Smooth muscle cell (in vitro differentiated cells): ENCODE measurements around the gene PPBP. TPM values are rescaled to one million over a fixed set of nuclear protein-coding genes. Genes with fewer than 3 reads are reported as not detected.

Experiments
- DNase-seq: peaks from one replicate; lab custom pipeline; 2025; ENCODE audit not compliant: unreplicated experiment; lab: John Stamatoyannopoulos, UW
- H2AFZ ChIP-seq: fragments of 200-600 bp; sonication (generic); 2 replicates; pipeline ENCODE4 v1.6.0; 2016; ENCODE audit warnings: antibody characterized with exemption, low read depth, mild to moderate bottlenecking
- H3F3A ChIP-seq: fragments of 200-600 bp; sonication (generic); 2 replicates; pipeline ENCODE4 v1.6.0; 2017; ENCODE audit warnings: antibody characterized with exemption, low read depth
- H3K27ac ChIP-seq: fragments of 200-600 bp; sonication (generic); 2 replicates; pipeline ENCODE4 v1.5.1; 2016; ENCODE audit warnings: low read depth, mild to moderate bottlenecking
- H3K27me3 ChIP-seq: fragments of 200-600 bp; sonication (generic); 2 replicates; pipeline ENCODE4 v1.6.1; 2016; ENCODE audit warnings: low read depth, mild to moderate bottlenecking
- H3K36me3 ChIP-seq: fragments of 200-600 bp; sonication (generic); 2 replicates; pipeline ENCODE4 v1.5.1; 2016; ENCODE audit warnings: low read depth
- H3K4me1 ChIP-seq: fragments of 200-600 bp; sonication (generic); 2 replicates; pipeline ENCODE4 v1.5.1; 2016; ENCODE audit warnings: low read depth
- H3K4me2 ChIP-seq: fragments of 200-600 bp; sonication (generic); 2 replicates; pipeline ENCODE4 v1.6.0; 2016; ENCODE audit warnings: mild to moderate bottlenecking
- H3K4me3 ChIP-seq: fragments of 200-600 bp; sonication (generic); 2 replicates; pipeline ENCODE4 v1.5.1; 2016; ENCODE audit warnings: mild to moderate bottlenecking
- H3K79me2 ChIP-seq: fragments of 200-600 bp; sonication (generic); 2 replicates; pipeline ENCODE4 v1.6.0; 2016; ENCODE audit warnings: low read depth, mild to moderate bottlenecking
- H3K9ac ChIP-seq: fragments of 200-600 bp; sonication (generic); 2 replicates; pipeline ENCODE4 v1.6.0; 2016; ENCODE audit warnings: low read depth
- H3K9me3 ChIP-seq: fragments of 200-600 bp; sonication (generic); replicated peaks from 2 replicates; pipeline ENCODE4 v1.5.1; 2016; ENCODE audit warnings: low read depth
- H4K20me1 ChIP-seq: fragments of 200-600 bp; sonication (generic); 2 replicates; pipeline ENCODE4 v1.6.0; 2016; ENCODE audit warnings: low read depth
- WGBS: methylation state at CpG from one replicate; pipeline ENCODE4 v1.1.7; 2016; ENCODE audit warnings: low lambda C conversion rate; 5-methylcytosine and 5-hydroxymethylcytosine counted together
- polyA plus RNA-seq: library from polyadenylated mRNA; unstranded; fragments of >200 nt; fragmentation: Nextera tagmentation; extraction: Ambion mirVana; gene quantifications from 2 replicates; pipeline ENCODE4 v1.2.1, GENCODE V29; 2016
- total RNA-seq: library from RNA; depleted of rRNA; stranded (reverse); fragments of >200 nt; gene quantifications from 2 replicates; pipeline ENCODE4 v1.2.3, GENCODE V29; 2014
- TF ChIP-seq, protein P1 (sequence below): fragments of 200-600 bp; sonication (generic); IDR thresholded peaks from 2 replicates; pipeline ENCODE4 v1.5.1; 2017; ENCODE audit warnings: borderline replicate concordance, mild to moderate bottlenecking, antibody characterized with exemption; ENCODE audit not compliant: insufficient read depth, poor library complexity, severe bottlenecking

The PPBP gene
- total and polyA plus RNA-seq, 2 experiments from 2014 or later: not detected

DNA sequence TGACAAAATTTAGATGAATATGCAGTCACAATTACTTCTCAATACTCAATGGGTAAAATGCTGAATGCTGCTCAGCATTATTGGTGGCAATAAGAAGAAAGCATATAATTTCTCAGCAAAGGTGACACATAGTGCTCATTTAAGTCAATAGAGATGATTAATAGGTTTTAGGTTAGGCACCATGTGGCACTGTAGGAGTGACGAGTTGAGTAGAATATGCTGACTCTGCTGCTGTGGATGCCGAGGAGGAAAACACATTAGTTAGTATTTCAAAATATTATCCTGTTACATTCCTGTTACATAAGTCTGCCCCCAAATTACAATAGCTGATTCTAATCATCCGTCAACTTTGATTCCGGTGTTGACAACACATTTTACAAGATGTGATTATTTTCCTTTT, 24.1 kb upstream of the PPBP start:
- H3K9me3 ChIP-seq: no peaks in the 10 kb centered on the region
- TF ChIP-seq, protein P1, sequence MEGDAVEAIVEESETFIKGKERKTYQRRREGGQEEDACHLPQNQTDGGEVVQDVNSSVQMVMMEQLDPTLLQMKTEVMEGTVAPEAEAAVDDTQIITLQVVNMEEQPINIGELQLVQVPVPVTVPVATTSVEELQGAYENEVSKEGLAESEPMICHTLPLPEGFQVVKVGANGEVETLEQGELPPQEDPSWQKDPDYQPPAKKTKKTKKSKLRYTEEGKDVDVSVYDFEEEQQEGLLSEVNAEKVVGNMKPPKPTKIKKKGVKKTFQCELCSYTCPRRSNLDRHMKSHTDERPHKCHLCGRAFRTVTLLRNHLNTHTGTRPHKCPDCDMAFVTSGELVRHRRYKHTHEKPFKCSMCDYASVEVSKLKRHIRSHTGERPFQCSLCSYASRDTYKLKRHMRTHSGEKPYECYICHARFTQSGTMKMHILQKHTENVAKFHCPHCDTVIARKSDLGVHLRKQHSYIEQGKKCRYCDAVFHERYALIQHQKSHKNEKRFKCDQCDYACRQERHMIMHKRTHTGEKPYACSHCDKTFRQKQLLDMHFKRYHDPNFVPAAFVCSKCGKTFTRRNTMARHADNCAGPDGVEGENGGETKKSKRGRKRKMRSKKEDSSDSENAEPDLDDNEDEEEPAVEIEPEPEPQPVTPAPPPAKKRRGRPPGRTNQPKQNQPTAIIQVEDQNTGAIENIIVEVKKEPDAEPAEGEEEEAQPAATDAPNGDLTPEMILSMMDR: no peak
- H3K79me2 ChIP-seq: no peaks in the 10 kb centered on the region
- no peak overlapping the region for H2AFZ ChIP-seq
- no peaks in the 10 kb centered on the region for H4K20me1 ChIP-seq
- no peak for DNase-seq
- no peak overlapping the region for H3K4me3 ChIP-seq
- no peak overlapping the region for H3K27ac ChIP-seq
- H3K9ac ChIP-seq: no peak overlapping the region
- H3K36me3 ChIP-seq: no peaks in the 10 kb centered on the region
- 80% methylated on average over 4 of the region's 4 CpGs for WGBS
- no peaks in the 10 kb centered on the region for H3K27me3 ChIP-seq
- no peak overlapping the region for H3K4me2 ChIP-seq
- H3F3A ChIP-seq: no peaks in the 10 kb centered on the region
- H3K4me1 ChIP-seq: no peaks in the 10 kb centered on the region

DNA sequence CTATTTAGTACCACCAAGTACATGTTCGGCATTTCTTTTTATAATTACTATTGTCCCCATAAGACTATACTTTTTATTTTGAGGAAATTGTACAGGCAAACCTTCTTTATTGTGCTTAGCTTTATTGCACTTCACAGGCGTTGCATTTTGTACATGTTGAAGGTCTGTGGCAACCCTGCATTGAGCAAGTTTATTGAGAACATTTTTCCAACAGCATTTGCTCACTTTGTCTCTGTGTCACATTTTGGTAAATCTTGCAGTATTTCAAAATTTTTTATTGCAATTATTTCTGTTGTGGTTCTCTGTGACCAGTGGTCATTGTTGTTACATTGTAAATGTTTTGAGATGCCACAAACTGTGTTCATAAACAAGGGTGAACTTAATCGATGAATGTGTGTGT, 21.3 kb upstream of the PPBP start:
- WGBS: 93% methylated on average over 3 of the region's 3 CpGs
- H3K27me3 ChIP-seq: no peaks in the 10 kb centered on the region
- H4K20me1 ChIP-seq: no peaks in the 10 kb centered on the region
- H3K79me2 ChIP-seq: no peaks in the 10 kb centered on the region
- no peak for DNase-seq
- no peak overlapping the region for H3K4me2 ChIP-seq
- H3K9me3 ChIP-seq: no peaks in the 10 kb centered on the region
- no peaks in the 10 kb centered on the region for H3K36me3 ChIP-seq
- no peak overlapping the region for H3K27ac ChIP-seq
- H3K4me1 ChIP-seq: no peaks in the 10 kb centered on the region
- H3K4me3 ChIP-seq: no peak overlapping the region
- H2AFZ ChIP-seq: no peak overlapping the region
- TF ChIP-seq, protein P1: no peak
- no peaks in the 10 kb centered on the region for H3F3A ChIP-seq
- no peak overlapping the region for H3K9ac ChIP-seq

DNA sequence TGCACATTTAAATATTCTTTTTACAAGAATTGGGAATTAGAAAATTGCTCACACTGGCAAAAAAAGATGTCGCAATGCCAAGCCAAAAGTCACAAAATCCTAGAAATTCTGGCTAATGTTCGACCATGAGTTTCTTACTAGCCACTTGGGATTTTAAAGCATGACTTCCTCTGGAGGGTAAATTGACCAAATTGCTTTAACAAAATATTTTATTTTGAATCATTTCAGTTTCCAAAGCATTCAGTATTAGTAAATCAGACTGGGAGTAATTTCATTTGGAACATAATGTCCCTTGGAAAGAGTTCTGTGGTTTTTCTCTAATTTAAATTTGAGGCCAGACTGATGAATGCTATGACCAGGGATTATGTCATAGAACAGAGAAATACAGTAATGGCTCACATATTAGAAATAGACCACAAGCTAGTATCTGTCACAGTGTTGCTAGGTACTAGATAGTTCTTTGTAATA, 18.1 kb upstream of the PPBP start:
- no peaks in the 10 kb centered on the region for H3K9me3 ChIP-seq
- H2AFZ ChIP-seq: no peak overlapping the region
- TF ChIP-seq, protein P1: no peak
- H3F3A ChIP-seq: no peaks in the 10 kb centered on the region
- no peak for DNase-seq
- H3K27ac ChIP-seq: peak overlapping the region; percentile 37
- H3K27me3 ChIP-seq: no peaks in the 10 kb centered on the region
- WGBS: 93% methylated on average over 2 of the region's 2 CpGs
- no peaks in the 10 kb centered on the region for H3K36me3 ChIP-seq
- H3K9ac ChIP-seq: no peak overlapping the region
- H3K4me2 ChIP-seq: no peak overlapping the region
- H4K20me1 ChIP-seq: no peaks in the 10 kb centered on the region
- no peaks in the 10 kb centered on the region for H3K4me1 ChIP-seq
- H3K79me2 ChIP-seq: no peaks in the 10 kb centered on the region
- H3K4me3 ChIP-seq: no peak overlapping the region

DNA sequence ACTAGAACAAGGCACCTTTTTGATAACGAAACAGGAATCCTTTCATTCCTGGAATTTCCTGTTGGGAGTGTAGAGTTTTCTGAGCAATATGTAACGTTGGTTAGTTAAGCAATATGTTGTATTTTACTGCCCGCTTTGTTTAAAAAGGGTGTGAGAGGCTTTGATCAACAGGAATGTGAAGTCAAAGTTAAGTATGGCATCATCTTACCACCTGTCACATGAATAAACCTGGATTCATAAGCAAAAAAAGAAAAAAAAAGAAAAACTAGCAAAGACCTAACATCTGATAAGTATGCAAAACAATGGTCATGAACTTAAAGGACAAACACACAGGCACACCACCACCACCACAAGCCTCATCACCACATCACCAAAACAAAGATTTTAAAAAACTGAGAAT, 17.5 kb upstream of the PPBP start:
- TF ChIP-seq, protein P1: no peak
- Histone ChIP-seq H3K4me3 (no peak overlapping the region), H3K36me3 (no peaks in the 10 kb centered on the region), H3K4me2 (no peak overlapping the region), H2AFZ (no peak overlapping the region), H3K4me1 (no peaks in the 10 kb centered on the region), H3K9ac (no peak overlapping the region), H4K20me1 (no peaks in the 10 kb centered on the region), H3K79me2 (no peaks in the 10 kb centered on the region), H3K9me3 (no peaks in the 10 kb centered on the region), H3F3A (no peaks in the 10 kb centered on the region), H3K27me3 (no peaks in the 10 kb centered on the region), H3K27ac (no peak overlapping the region)
- no peak for DNase-seq
- 59% methylated on average over 3 of the region's 3 CpGs for WGBS
